Measurements from ENCODE around the gene PPARD. TPM values are rescaled to one million over a fixed set of nuclear protein-coding genes. Genes with fewer than 3 reads are reported as not detected.

PPARD gene
- total RNA-seq, 2 donors from 2014 or later, result 11.0 to 14.8 TPM

DNA sequence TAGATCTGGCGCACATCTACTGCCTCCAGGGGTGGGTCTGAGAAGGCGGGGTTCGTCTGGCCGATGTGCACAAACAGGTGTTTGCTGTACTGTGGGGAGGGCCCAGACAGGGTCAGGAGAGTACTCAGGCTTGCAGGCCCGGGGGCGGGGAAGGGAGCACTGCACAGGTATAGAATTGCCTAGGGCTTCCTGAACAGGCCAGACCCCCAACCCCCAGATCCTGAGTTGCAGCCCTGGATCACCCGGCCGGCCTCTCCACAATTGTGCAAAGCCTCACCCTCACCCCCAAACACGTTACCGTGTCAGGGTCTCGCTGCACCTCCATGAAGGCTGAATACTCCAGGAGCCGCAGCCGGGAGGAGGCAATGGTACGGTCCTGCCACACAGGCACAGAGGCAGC lies 133.6 kb downstream of the PPARD start:
- peaks cover 61% of the 10 kb centered on the region for H3K36me3 ChIP-seq
- H3K9me3 ChIP-seq, result no peaks in the 10 kb centered on the region
- no peak overlapping the region for H3K4me3 ChIP-seq
- H3K27me3 ChIP-seq, result no peaks in the 10 kb centered on the region
- TF ChIP-seq, protein P1, sequence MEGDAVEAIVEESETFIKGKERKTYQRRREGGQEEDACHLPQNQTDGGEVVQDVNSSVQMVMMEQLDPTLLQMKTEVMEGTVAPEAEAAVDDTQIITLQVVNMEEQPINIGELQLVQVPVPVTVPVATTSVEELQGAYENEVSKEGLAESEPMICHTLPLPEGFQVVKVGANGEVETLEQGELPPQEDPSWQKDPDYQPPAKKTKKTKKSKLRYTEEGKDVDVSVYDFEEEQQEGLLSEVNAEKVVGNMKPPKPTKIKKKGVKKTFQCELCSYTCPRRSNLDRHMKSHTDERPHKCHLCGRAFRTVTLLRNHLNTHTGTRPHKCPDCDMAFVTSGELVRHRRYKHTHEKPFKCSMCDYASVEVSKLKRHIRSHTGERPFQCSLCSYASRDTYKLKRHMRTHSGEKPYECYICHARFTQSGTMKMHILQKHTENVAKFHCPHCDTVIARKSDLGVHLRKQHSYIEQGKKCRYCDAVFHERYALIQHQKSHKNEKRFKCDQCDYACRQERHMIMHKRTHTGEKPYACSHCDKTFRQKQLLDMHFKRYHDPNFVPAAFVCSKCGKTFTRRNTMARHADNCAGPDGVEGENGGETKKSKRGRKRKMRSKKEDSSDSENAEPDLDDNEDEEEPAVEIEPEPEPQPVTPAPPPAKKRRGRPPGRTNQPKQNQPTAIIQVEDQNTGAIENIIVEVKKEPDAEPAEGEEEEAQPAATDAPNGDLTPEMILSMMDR (IDR thresholded peaks at IDR 0.05), result no peak
- no peak for DNase-seq (ENCODE audit: low spot score)
- peaks cover 0 to 10% of the 10 kb centered on the region in 2 donors for H3K4me1 ChIP-seq
- no peak overlapping the region for H3K27ac ChIP-seq

DNA sequence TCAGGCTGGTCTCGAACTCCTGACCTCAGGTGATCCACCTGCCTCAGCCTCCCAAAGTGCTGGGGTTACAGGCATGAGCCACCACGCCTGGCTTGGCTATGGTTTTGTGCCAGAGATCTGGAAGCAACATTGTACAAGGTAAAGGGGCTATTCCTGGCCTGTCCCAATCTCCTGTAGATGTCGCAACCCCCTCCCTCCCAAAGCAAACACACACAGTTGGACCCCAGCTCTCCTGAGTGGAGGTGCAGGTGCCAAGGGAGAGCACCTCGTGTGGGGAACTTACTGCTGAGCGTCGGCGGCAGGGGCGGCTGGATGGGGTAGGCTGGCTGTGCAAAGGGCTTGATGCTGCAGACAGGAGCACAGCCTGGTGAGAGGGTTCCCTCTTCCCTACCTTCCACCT lies 134.7 kb downstream of the PPARD start:
- no peak overlapping the region for H3K27ac ChIP-seq
- no peaks in the 10 kb centered on the region for H3K9me3 ChIP-seq
- H3K36me3 ChIP-seq, result peaks cover 53% of the 10 kb centered on the region
- DNase-seq (ENCODE audit: low spot score), result no peak
- TF ChIP-seq, protein P1 (IDR thresholded peaks at IDR 0.05), result no peak
- H3K27me3 ChIP-seq, result no peaks in the 10 kb centered on the region
- no peak overlapping the region for H3K4me3 ChIP-seq
- peaks cover 0 to 18% of the 10 kb centered on the region in 2 donors for H3K4me1 ChIP-seq

Small RNA genes within 50 kb of the gene (microRNA-seq; reads per million reads assigned to microRNA genes)
- gene MIR7111 (ENCODE audit: borderline number of aligned reads in 2 of 2, borderline replicate concordance in 1 of 2), result 0 reads per million in 2 donors

Other genes starting within 250 kb of the PPARD start
- not detected for gene TCP11, start 201.2 kb upstream of the PPARD start, total RNA-seq
- under 1 TPM; 0.12 to 0.59 TPM for gene SCUBE3, start 128.6 kb upstream of the PPARD start, total RNA-seq
- gene ZNF76, start 82.8 kb upstream of the PPARD start, total RNA-seq, result 10 to 100 TPM; 25.4 to 26.0 TPM
- 1 to 10 TPM; 1.4 to 2.2 TPM for gene DEF6, start 44.7 kb upstream of the PPARD start, total RNA-seq
- 1 to 10 TPM; 3.4 to 3.5 TPM for gene FANCE, start 109.8 kb downstream of the PPARD start, total RNA-seq
- 100 to 1,000 TPM; 571 to 831 TPM for gene RPL10A, start 125.8 kb downstream of the PPARD start, total RNA-seq
- 10 to 100 TPM; 19.3 to 37.1 TPM for gene TEAD3, start 154.5 kb downstream of the PPARD start, total RNA-seq
- not detected for gene TULP1, start 170.3 kb downstream of the PPARD start, total RNA-seq